ENCODE data around the gene GGT5. TPM values are rescaled to one million over a fixed set of nuclear protein-coding genes. Genes with fewer than 3 reads are reported as not detected.

Gene GGT5
- total RNA-seq, 1 experiment from 2014 or later: not detected

GRCh38 chr22:24177045-24177444 is 67.8 kb downstream of the GGT5 start:
- ChIA-PET CTCF (no interaction called here), POLR2A (ENCODE audit: unreplicated experiment) (no interaction called here)
- Histone ChIP-seq H3F3A (ENCODE audit: insufficient read depth, low read depth) (peaks cover 10% of the 10 kb centered on the region; the same call in 1 of the 2 replicates), H3K79me2 (ENCODE audit: low read depth) (no peaks in the 10 kb centered on the region), H3K9me3 (ENCODE audit: insufficient read depth, low read depth) (no peaks in the 10 kb centered on the region), H2AFZ (no peak overlapping the region), H3K4me1 (replicated peaks; ENCODE audit: insufficient read depth) (peaks cover 14% of the 10 kb centered on the region), H3K4me3 (no peak overlapping the region), H3K27me3 (ENCODE audit: insufficient read depth, low read depth) (no peaks in the 10 kb centered on the region), H4K20me1 (ENCODE audit: insufficient read depth) (no peaks in the 10 kb centered on the region), H3K27ac (no peak overlapping the region), H3K36me3 (ENCODE audit: low read depth) (no peaks in the 10 kb centered on the region), H3K4me2 (no peak overlapping the region), H3K9me2 (ENCODE audit: insufficient read depth) (no peaks in the 10 kb centered on the region)
- BruUV-seq (replicated peaks): no TSS peak
- intact Hi-C loops (cut with micrococcal nuclease; ENCODE audit: unreplicated experiment): no loop called here
- no peak for TF ChIP-seq EZH2 (IDR thresholded peaks at IDR 0.05; ENCODE audit: low read depth)
- TF ChIP-seq CTCF (conservative IDR thresholded peaks at IDR 0.05): no peak
- no peak for DNase-seq

GRCh38 chr22:24176630-24177029 is 68.3 kb downstream of the GGT5 start:
- POLR2A ChIA-PET (ENCODE audit: unreplicated experiment): no interaction called here
- Histone ChIP-seq H3K4me1 (replicated peaks; ENCODE audit: insufficient read depth) (peaks cover 14% of the 10 kb centered on the region), H3F3A (ENCODE audit: insufficient read depth, low read depth) (peaks cover 10% of the 10 kb centered on the region; the same call in 1 of the 2 replicates), H2AFZ (no peak overlapping the region), H3K9me2 (ENCODE audit: insufficient read depth) (no peaks in the 10 kb centered on the region), H3K9me3 (ENCODE audit: insufficient read depth, low read depth) (no peaks in the 10 kb centered on the region), H3K79me2 (ENCODE audit: low read depth) (no peaks in the 10 kb centered on the region), H3K27me3 (ENCODE audit: insufficient read depth, low read depth) (no peaks in the 10 kb centered on the region), H4K20me1 (ENCODE audit: insufficient read depth) (no peaks in the 10 kb centered on the region), H3K4me2 (no peak overlapping the region), H3K36me3 (ENCODE audit: low read depth) (no peaks in the 10 kb centered on the region), H3K4me3 (no peak overlapping the region), H3K27ac (no peak overlapping the region)
- CTCF ChIA-PET: no interaction called here
- DNase-seq: no peak
- BruUV-seq (replicated peaks): no TSS peak
- intact Hi-C loops (cut with micrococcal nuclease; ENCODE audit: unreplicated experiment): no loop called here
- TF ChIP-seq CTCF (conservative IDR thresholded peaks at IDR 0.05) (no peak), EZH2 (IDR thresholded peaks at IDR 0.05; ENCODE audit: low read depth) (no peak)

GRCh38 chr22:24176040-24176439 is 68.8 kb downstream of the GGT5 start:
- Histone ChIP-seq H3K4me2 (no peak overlapping the region), H3K27me3 (ENCODE audit: insufficient read depth, low read depth) (no peaks in the 10 kb centered on the region), H3K79me2 (ENCODE audit: low read depth) (no peaks in the 10 kb centered on the region), H3K9me3 (ENCODE audit: insufficient read depth, low read depth) (no peaks in the 10 kb centered on the region), H2AFZ (no peak overlapping the region), H3K4me1 (replicated peaks; ENCODE audit: insufficient read depth) (peaks cover 13% of the 10 kb centered on the region), H4K20me1 (ENCODE audit: insufficient read depth) (no peaks in the 10 kb centered on the region), H3K4me3 (no peak overlapping the region), H3F3A (ENCODE audit: insufficient read depth, low read depth) (peaks cover 10% of the 10 kb centered on the region; the same call in 1 of the 2 replicates), H3K27ac (no peak overlapping the region), H3K36me3 (ENCODE audit: low read depth) (no peaks in the 10 kb centered on the region), H3K9me2 (ENCODE audit: insufficient read depth) (no peaks in the 10 kb centered on the region)
- ChIA-PET POLR2A (ENCODE audit: unreplicated experiment) (no interaction called here), CTCF (no interaction called here)
- DNase-seq: no peak
- BruUV-seq (replicated peaks): no TSS peak
- intact Hi-C loops (cut with micrococcal nuclease; ENCODE audit: unreplicated experiment): no loop called here
- TF ChIP-seq EZH2 (IDR thresholded peaks at IDR 0.05; ENCODE audit: low read depth) (no peak), CTCF (conservative IDR thresholded peaks at IDR 0.05) (no peak)

Data from PC-9 (cell line).